Neural progenitor cell (in vitro differentiated cells): Measurements from ENCODE around the gene INPP5F.

ENCODE experiments used
- CTCF ChIP-seq: fragments of 200-600 bp; sonication (generic); IDR thresholded peaks from 2 replicates; pipeline ENCODE4 v1.5.1; 2017; ENCODE audit warnings: antibody characterized with exemption, mild to moderate bottlenecking
- EZH2 ChIP-seq: fragments of 200-600 bp; sonication (generic); IDR thresholded peaks from 2 replicates; pipeline ENCODE4 v1.6.1; 2017; ENCODE audit warnings: antibody characterized with exemption, mild to moderate bottlenecking, moderate library complexity

DNA sequence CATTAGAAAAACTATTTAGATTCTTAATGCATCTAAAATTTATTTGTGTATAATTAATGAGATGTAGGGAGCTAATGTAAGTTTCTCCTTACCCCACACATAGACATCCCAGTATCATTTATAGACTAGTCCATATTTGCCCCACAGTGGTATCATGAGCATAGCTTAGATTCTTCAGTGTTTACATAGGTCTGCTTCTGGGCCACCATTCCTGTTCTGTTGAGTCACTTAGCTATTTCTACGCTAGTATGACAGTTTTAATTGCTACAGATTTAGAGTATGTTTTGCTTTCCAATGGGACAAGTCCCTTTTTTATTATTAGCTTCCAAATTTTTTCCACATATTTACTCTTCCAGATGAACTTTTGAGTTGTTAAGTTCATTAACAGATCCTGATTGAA lies 77.4 kb downstream of the INPP5F start:
- TF ChIP-seq CTCF: no peak
- TF ChIP-seq EZH2: no peak
